Prostate gland (tissue), 2 donors: ENCODE measurements around the gene FAM50B. TPM values are rescaled to one million over a fixed set of nuclear protein-coding genes. Genes with fewer than 3 reads are reported as not detected.

Source experiments
- DNase-seq: peaks from one replicate; pipeline ENCODE4 v3.0.0-alpha.2; 2019; ENCODE audit warnings: low spot score
- H3K27ac ChIP-seq, 2 donors: fragments of 200-600 bp; sonication (generic); 2 replicates each; pipeline ENCODE4 v1.5.1; 2017 to 2019
- H3K27me3 ChIP-seq: fragments of 200-600 bp; sonication (generic); replicated peaks from 2 replicates; pipeline ENCODE4 v1.5.1; 2019; ENCODE audit not compliant: insufficient read depth
- H3K36me3 ChIP-seq, 2 donors: fragments of 200-600 bp; sonication (generic); 1 replicate in 1 of 2; 2 replicates in 1 of 2; pipeline versions ENCODE4 v1.5.1 to v1.8.1; 2017 to 2019
- H3K4me1 ChIP-seq: fragments of 200-600 bp; sonication (generic); replicated peaks from 2 replicates; pipeline ENCODE4 v1.5.1; 2019
- H3K4me3 ChIP-seq, 2 donors: fragments of 200-600 bp; sonication (generic); 2 replicates each; pipeline ENCODE4 v1.5.1; 2017 to 2019
- H3K9me3 ChIP-seq: fragments of 200-600 bp; sonication (generic); 2 replicates; pipeline ENCODE4 v1.5.1; 2017
- POLR2A ChIP-seq: fragments of 450-650 bp; IDR thresholded peaks from one replicate; pipeline ENCODE4 v1.6.1; 2016; ENCODE audit warnings: antibody characterized with exemption, mild to moderate bottlenecking
- POLR2AphosphoS5 ChIP-seq: sonication (generic); formaldehyde crosslinking; IDR thresholded peaks from one replicate; pipeline ENCODE4 v1.6.1; 2017; ENCODE audit warnings: antibody characterized with exemption
- WGBS: methylation state at CpG from one replicate; pipeline ENCODE4 v1.1.5; 2018; 5-methylcytosine and 5-hydroxymethylcytosine counted together
- intact Hi-C: fragments of 100-400 bp; cut with DNase I; formaldehyde crosslinking; loops from one replicate; pipeline ENCODE4 v1.14.2; 2022
- total RNA-seq, 2 donors: library from RNA; depleted of rRNA; stranded (reverse); fragments of >200 nt; gene quantifications; one replicate each; pipeline ENCODE4 v1.1.0, GENCODE V29; 2016
- TF ChIP-seq, protein P1 (sequence below), 4 experiments: fragments of 200-600 bp in 2 of 4; fragments of 450-650 bp in 2 of 4; sonication (generic) in 2 of 4; IDR thresholded peaks; 1 replicate in 3 of 4; 2 replicates in 1 of 4; pipeline ENCODE4 v1.5.1; 2016 to 2019; ENCODE audit warnings: antibody characterized with exemption in 4 of 4, mild to moderate bottlenecking in 2 of 4, moderate library complexity in 2 of 4

Gene FAM50B
- total RNA-seq, 2 donors from 2014 or later: 14.2 to 36.4 TPM

DNA sequence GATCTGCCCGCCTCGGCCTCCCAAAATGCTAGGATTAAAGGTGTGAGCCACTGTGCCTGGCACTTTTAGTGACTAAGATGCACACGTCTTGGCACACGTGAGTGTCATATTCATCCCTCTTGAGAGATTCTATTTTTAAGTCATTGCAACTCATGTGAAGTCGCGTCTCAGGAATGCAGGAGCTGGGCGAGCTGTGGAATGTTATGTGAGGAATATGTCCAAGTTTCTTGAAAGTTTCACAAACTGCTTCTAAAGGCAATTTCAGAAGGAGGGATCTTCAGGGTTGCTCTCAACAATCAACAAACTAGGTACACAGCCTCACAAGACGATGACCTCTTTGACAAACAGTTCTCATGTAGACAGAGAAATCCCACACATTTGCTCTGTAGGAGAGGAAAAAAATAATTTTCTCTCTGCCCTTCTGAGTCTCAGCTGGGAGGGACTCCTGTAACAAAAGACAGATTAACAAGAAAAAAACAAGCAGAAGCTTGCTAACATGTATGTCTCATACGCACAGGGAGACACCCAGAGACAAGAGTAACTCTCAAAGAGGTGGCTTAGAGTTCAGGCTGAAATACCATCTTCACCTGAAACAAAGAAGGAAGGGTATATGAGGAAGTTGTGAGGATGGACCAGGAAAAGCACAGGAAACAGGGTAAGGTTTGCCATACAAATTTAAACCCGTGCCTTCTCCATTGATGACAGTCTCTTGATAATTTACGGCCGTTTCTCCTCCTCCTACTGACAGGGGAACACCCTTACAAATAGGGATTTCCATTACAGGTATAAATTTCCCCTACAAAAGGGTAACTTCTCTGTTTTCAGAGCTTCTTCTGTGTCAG lies 45.3 kb upstream of the FAM50B start:
- intact Hi-C loops: loop anchor here (2.0 kb wide), 1 partner anchor 51 kb away; no protein-coding TSS in a partner anchor
- peak overlapping the region; percentile 71 to 76 for H3K27ac ChIP-seq
- WGBS: 14% methylated on average over 12 of the region's 12 CpGs

GRCh38 chr6:3804964-3805363 lies 44.2 kb upstream of the FAM50B start:
- no peaks in the 10 kb centered on the region for H3K4me1 ChIP-seq
- no peak overlapping the region for H3K4me3 ChIP-seq
- no peaks in the 10 kb centered on the region for H3K36me3 ChIP-seq
- no peak for DNase-seq
- TF ChIP-seq POLR2AphosphoS5: no peak
- no peaks in the 10 kb centered on the region for H3K27me3 ChIP-seq
- no peaks in the 10 kb centered on the region for H3K9me3 ChIP-seq
- WGBS: 92% methylated on average over 2 of the region's 2 CpGs
- intact Hi-C loops: no loop called here
- H3K27ac ChIP-seq: peak overlapping the region; percentile 71 to 76

More for the DNA sequence above, 45.3 kb upstream of the FAM50B start:
- peak; percentile 84 for TF ChIP-seq POLR2AphosphoS5
- no peak for TF ChIP-seq POLR2A
- DNase-seq: peak; percentile 61
- no peak overlapping the region for H3K4me3 ChIP-seq
- H3K9me3 ChIP-seq: no peaks in the 10 kb centered on the region
- H3K4me1 ChIP-seq: no peaks in the 10 kb centered on the region
- no peaks in the 10 kb centered on the region for H3K27me3 ChIP-seq
- no peaks in the 10 kb centered on the region for H3K36me3 ChIP-seq

DNA sequence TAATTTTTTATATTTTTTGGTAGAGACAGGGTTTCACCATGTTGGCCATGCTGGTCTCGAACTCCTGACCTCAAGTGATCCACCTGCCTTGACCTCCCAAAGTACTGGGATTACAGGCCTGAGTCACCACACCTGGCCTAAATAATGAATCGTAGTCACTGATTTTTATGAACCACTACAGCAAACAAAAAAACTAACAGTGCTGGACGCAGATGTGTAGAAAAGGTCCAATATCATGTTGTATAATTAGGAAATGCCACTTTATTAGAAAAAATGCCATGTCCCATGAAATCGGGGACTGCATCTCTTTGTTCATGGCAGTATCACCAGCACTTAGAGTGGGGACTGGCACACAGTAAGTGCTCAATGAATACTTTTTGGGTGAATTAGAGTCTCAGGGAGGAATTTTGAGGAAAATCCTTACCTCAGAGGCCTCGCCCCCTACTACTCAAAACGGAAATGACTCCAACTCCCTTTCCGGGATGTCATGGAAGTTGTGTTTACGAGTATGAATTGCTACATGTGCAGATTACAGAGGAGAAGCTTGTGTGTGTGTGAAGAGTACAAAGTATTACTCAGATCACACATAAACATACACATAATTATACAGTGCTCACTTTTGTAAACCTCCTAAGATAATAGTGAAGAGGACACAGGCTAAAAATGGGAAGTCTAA lies 43.6 kb upstream of the FAM50B start:
- no peak for DNase-seq
- WGBS: 92% methylated on average over 8 of the region's 8 CpGs
- Histone ChIP-seq H3K27me3 (no peaks in the 10 kb centered on the region), H3K36me3 (no peaks in the 10 kb centered on the region), H3K27ac (no peak overlapping the region), H3K4me1 (no peaks in the 10 kb centered on the region), H3K4me3 (no peak overlapping the region), H3K9me3 (no peaks in the 10 kb centered on the region)
- intact Hi-C loops: no loop called here
- TF ChIP-seq, protein P1, sequence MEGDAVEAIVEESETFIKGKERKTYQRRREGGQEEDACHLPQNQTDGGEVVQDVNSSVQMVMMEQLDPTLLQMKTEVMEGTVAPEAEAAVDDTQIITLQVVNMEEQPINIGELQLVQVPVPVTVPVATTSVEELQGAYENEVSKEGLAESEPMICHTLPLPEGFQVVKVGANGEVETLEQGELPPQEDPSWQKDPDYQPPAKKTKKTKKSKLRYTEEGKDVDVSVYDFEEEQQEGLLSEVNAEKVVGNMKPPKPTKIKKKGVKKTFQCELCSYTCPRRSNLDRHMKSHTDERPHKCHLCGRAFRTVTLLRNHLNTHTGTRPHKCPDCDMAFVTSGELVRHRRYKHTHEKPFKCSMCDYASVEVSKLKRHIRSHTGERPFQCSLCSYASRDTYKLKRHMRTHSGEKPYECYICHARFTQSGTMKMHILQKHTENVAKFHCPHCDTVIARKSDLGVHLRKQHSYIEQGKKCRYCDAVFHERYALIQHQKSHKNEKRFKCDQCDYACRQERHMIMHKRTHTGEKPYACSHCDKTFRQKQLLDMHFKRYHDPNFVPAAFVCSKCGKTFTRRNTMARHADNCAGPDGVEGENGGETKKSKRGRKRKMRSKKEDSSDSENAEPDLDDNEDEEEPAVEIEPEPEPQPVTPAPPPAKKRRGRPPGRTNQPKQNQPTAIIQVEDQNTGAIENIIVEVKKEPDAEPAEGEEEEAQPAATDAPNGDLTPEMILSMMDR (IDR thresholded peaks at IDR 0.05): no peak
- TF ChIP-seq POLR2AphosphoS5: no peak
- no peak for TF ChIP-seq POLR2A

GRCh38 chr6:3806169-3806922 lies 42.8 kb upstream of the FAM50B start:
- intact Hi-C loops: no loop called here
- Histone ChIP-seq H3K4me3 (no peak overlapping the region), H3K36me3 (no peaks in the 10 kb centered on the region), H3K27ac (no peak overlapping the region), H3K27me3 (no peaks in the 10 kb centered on the region), H3K9me3 (no peaks in the 10 kb centered on the region), H3K4me1 (no peaks in the 10 kb centered on the region)
- TF ChIP-seq POLR2AphosphoS5 (no peak), POLR2A (no peak)
- TF ChIP-seq, protein P1 (IDR thresholded peaks at IDR 0.05): no peak
- 89% methylated on average over 15 of the region's 15 CpGs for WGBS
- DNase-seq: no peak

DNA sequence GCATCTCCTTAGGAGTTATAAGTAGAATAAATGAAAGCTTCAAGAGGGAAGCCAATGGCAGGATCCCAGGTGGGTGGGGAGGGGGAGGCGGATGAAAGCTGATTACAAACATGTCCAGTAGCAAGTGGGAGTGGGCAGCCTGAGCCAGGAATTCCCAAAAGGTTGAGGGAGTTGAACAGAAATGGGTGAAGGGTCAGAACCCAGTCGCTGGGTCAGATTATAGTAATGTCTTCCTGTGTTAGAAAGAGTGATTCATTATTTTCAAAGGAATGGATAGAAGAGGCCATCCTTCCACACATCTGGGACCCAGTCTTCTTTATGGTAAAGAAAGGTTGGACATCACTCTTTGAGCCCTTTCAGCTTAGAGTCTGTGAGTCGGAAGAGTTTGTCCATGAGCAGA lies 41.0 kb upstream of the FAM50B start:
- intact Hi-C loops: no loop called here
- TF ChIP-seq, protein P1 (IDR thresholded peaks at IDR 0.05): no peak
- TF ChIP-seq POLR2A: no peak
- TF ChIP-seq POLR2AphosphoS5: no peak
- H3K27me3 ChIP-seq: no peaks in the 10 kb centered on the region

More for the DNA sequence above, 41.0 kb upstream of the FAM50B start:
- no peaks in the 10 kb centered on the region for H3K36me3 ChIP-seq
- H3K4me1 ChIP-seq: no peaks in the 10 kb centered on the region
- no peaks in the 10 kb centered on the region for H3K9me3 ChIP-seq
- no peak overlapping the region for H3K27ac ChIP-seq
- DNase-seq: no peak
- no peak overlapping the region for H3K4me3 ChIP-seq
- 94% methylated on average over 3 of the region's 3 CpGs for WGBS
